ENCODE data around the gene FOXC1. TPM values are rescaled to one million over a fixed set of nuclear protein-coding genes. Genes with fewer than 3 reads are reported as not detected.

Gene FOXC1
- polyA plus RNA-seq, 1 of the 3 experiments (the other 2 are of a cell fraction): 4.3 TPM

DNA sequence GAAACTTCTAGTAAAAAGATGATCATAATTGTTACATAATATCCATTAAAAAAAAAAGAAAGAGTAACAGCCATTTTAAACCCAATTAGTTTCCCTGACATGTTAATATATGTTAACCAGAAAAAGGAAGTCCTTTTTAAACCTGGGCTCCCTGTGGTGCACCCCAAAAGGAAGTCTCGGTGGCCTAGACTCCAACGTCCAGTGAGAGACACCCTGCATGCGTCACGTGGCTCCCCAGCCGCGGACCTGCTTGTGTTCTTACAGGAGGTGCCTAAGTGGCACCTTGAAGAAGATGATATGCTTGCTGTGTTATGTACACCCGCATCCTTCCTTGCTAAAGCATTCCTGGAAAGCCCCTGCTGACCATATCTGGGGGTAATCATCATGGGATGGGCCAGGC, 50.1 kb downstream of the FOXC1 start:
- Histone ChIP-seq H3K4me2 (no peak overlapping the region), H3K27ac (ENCODE audit: low read depth in 2 of 2, low read length in 1 of 2) (no peak overlapping the region), H3K9ac (no peak overlapping the region), H3K4me3 (ENCODE audit: low read depth in 2 of 2, low read length in 1 of 2) (no peak overlapping the region), H3K79me2 (ENCODE audit: insufficient read depth) (no peaks in the 10 kb centered on the region), H3F3A (replicated peaks; ENCODE audit: insufficient read depth) (no peaks in the 10 kb centered on the region), H3K4me1 (ENCODE audit: control insufficient read depth in 1 of 2, insufficient read depth in 2 of 2, low read depth in 1 of 2, low read length in 1 of 2) (peaks cover 0 to 2% of the 10 kb centered on the region in 2 experiments; a peak in 1 of 4 replicates), H3K36me3 (replicated peaks in 1 of 2; ENCODE audit: control insufficient read depth in 1 of 2, insufficient read depth in 2 of 2, low read length in 1 of 2) (no peaks in the 10 kb centered on the region), H4K20me1 (ENCODE audit: insufficient read depth) (no peaks in the 10 kb centered on the region), H2AFZ (ENCODE audit: low read depth) (no peak overlapping the region), H3K9me2 (no peaks in the 10 kb centered on the region), H3K27me3 (ENCODE audit: insufficient read depth) (no peaks in the 10 kb centered on the region), H3K9me3 (no peaks in the 10 kb centered on the region)
- 74% methylated on average over 7 of the region's 7 CpGs for WGBS (ENCODE audit: low lambda C conversion rate)
- DNase-seq: no peak
- TF ChIP-seq TEAD4 (IDR thresholded peaks at IDR 0.05; ENCODE audit: borderline replicate concordance, insufficient read depth) (no peak), MXI1 (IDR thresholded peaks at IDR 0.05; ENCODE audit: low read depth, low read length) (no peak), JUND (IDR thresholded peaks at IDR 0.05) (no peak), POLR2AphosphoS5 (IDR thresholded peaks at IDR 0.05; ENCODE audit: low read depth, low read length) (no peak), FOSL2 (IDR thresholded peaks at IDR 0.05; ENCODE audit: borderline replicate concordance, low read depth) (no peak), CHD2 (IDR thresholded peaks at IDR 0.05; ENCODE audit: low read length, partially characterized antibody) (no peak), NFIC (IDR thresholded peaks at IDR 0.05; ENCODE audit: borderline replicate concordance) (no peak), RXRA (IDR thresholded peaks at IDR 0.05; ENCODE audit: borderline replicate concordance, low read depth) (no peak)
- TF ChIP-seq, protein P1, sequence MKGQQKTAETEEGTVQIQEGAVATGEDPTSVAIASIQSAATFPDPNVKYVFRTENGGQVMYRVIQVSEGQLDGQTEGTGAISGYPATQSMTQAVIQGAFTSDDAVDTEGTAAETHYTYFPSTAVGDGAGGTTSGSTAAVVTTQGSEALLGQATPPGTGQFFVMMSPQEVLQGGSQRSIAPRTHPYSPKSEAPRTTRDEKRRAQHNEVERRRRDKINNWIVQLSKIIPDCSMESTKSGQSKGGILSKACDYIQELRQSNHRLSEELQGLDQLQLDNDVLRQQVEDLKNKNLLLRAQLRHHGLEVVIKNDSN (IDR thresholded peaks at IDR 0.05; ENCODE audit: borderline replicate concordance, low read depth): no peak
- TF ChIP-seq, protein P2, sequence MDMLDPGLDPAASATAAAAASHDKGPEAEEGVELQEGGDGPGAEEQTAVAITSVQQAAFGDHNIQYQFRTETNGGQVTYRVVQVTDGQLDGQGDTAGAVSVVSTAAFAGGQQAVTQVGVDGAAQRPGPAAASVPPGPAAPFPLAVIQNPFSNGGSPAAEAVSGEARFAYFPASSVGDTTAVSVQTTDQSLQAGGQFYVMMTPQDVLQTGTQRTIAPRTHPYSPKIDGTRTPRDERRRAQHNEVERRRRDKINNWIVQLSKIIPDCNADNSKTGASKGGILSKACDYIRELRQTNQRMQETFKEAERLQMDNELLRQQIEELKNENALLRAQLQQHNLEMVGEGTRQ (IDR thresholded peaks at IDR 0.05; ENCODE audit: borderline replicate concordance, low read depth, low read length): no peak
- TF ChIP-seq, protein P3, sequence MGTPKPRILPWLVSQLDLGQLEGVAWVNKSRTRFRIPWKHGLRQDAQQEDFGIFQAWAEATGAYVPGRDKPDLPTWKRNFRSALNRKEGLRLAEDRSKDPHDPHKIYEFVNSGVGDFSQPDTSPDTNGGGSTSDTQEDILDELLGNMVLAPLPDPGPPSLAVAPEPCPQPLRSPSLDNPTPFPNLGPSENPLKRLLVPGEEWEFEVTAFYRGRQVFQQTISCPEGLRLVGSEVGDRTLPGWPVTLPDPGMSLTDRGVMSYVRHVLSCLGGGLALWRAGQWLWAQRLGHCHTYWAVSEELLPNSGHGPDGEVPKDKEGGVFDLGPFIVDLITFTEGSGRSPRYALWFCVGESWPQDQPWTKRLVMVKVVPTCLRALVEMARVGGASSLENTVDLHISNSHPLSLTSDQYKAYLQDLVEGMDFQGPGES (IDR thresholded peaks at IDR 0.05; ENCODE audit: low read depth, low read length): no peak
- POLR2A ChIA-PET: no interaction called here
- CTCF ChIA-PET: no interaction called here

DNA sequence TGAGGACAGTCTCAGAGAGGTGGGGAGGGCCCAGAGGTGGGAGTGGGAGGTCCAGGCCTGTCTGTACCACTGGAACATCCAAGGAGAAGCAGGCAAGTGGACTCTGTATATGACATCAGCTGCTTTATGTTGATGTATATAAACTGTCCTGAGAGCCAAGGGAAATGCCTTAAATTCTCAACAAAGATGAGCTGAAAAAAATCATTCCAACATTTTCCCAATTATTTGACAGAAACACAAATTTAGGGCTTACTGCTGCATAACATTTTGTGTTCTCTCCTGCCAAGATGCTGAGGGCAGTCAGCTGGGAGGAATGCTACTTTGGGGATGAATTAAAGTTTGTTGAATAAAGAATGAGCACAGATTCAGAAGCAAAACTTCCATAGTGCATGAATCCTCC, 52.8 kb downstream of the FOXC1 start:
- no peaks in the 10 kb centered on the region for H3K27me3 ChIP-seq (ENCODE audit: insufficient read depth)
- H3K9me3 ChIP-seq: no peaks in the 10 kb centered on the region
- no peaks in the 10 kb centered on the region for H3K9me2 ChIP-seq
- H3K4me1 ChIP-seq (ENCODE audit: control insufficient read depth in 1 of 2, insufficient read depth in 2 of 2, low read depth in 1 of 2, low read length in 1 of 2): peaks cover 0 to 12% of the 10 kb centered on the region in 2 experiments; a peak in 2 of 4 replicates
- H3K4me3 ChIP-seq (ENCODE audit: low read depth in 2 of 2, low read length in 1 of 2): no peak overlapping the region
- CTCF ChIA-PET: interaction anchor here (1.4 to 2.0 kb wide), 2 partner anchors 12 to 24 kb away, joined by 5 to 6 read pairs; no protein-coding TSS in a partner anchor
- no peak for DNase-seq
- TF ChIP-seq SMC3 (IDR thresholded peaks at IDR 0.05; ENCODE audit: low read depth, low read length) (no peak), EP300 (IDR thresholded peaks at IDR 0.05; ENCODE audit: borderline replicate concordance in 1 of 2, low read depth in 1 of 2, low read length in 1 of 2) (no peak), RXRA (IDR thresholded peaks at IDR 0.05; ENCODE audit: borderline replicate concordance, low read depth) (no peak), FOXM1 (IDR thresholded peaks at IDR 0.05; ENCODE audit: low read depth) (no peak), TCF12 (IDR thresholded peaks at IDR 0.05) (0 out of 2 replicates have a peak, but pooled peaks have one; percentile 5)
- TF ChIP-seq, protein P3 (IDR thresholded peaks at IDR 0.05; ENCODE audit: low read depth, low read length): no peak
- POLR2A ChIA-PET: no interaction called here
- H3K4me2 ChIP-seq: peak overlapping the region; percentile 11; the same call in 1 of the 2 replicates
- H3K36me3 ChIP-seq (replicated peaks in 1 of 2; ENCODE audit: control insufficient read depth in 1 of 2, insufficient read depth in 2 of 2, low read length in 1 of 2): no peaks in the 10 kb centered on the region
- no peaks in the 10 kb centered on the region for H3F3A ChIP-seq (replicated peaks; ENCODE audit: insufficient read depth)
- H3K9ac ChIP-seq: no peak overlapping the region
- no peak overlapping the region for H2AFZ ChIP-seq (ENCODE audit: low read depth)
- H3K79me2 ChIP-seq (ENCODE audit: insufficient read depth): no peaks in the 10 kb centered on the region
- no peaks in the 10 kb centered on the region for H4K20me1 ChIP-seq (ENCODE audit: insufficient read depth)
- H3K27ac ChIP-seq (ENCODE audit: low read depth in 2 of 2, low read length in 1 of 2): no peak overlapping the region; a peak in 2 of 4 replicates

Other genes starting within 250 kb of the FOXC1 start
- not detected in 2 replicates for gene FOXF2, start 220.3 kb upstream of the FOXC1 start, polyA plus RNA-seq (2012; rRNA removed)

Data from SK-N-SH (cell line).